Natural killer cell (primary cell): ENCODE measurements around the gene PLEKHN1. TPM values are rescaled to one million over a fixed set of nuclear protein-coding genes. Genes with fewer than 3 reads are reported as not detected.

Experiments used
- ATAC-seq, 3 donors: fragments of 150-1000 bp in 2 of 3; fragments of 200-7000 bp in 1 of 3; cut with Tn5 transposase; 1 replicate in 1 of 3; 2 replicates in 2 of 3; pipeline ENCODE4 v1.10.0; 2021; ENCODE audit warnings: mild to moderate bottlenecking in 2 of 3, moderate library complexity in 2 of 3
- DNase-seq, 2 donors: peaks; one replicate each; pipeline versions ENCODE4 v3.0.0 to v3.0.0-alpha.2; 2013 to 2021; ENCODE audit warnings: mixed read lengths in 1 of 2
- H3K27ac ChIP-seq: one replicate; pipeline ENCODE4 v1.5.1; 2013; ENCODE audit warnings: mild to moderate bottlenecking, low read length
- H3K27me3 ChIP-seq: one replicate; pipeline ENCODE4 v1.6.1; 2013; ENCODE audit warnings: low read length; ENCODE audit not compliant: control insufficient read depth, insufficient read depth
- H3K36me3 ChIP-seq: one replicate; pipeline ENCODE4 v1.6.1; 2013; ENCODE audit warnings: low read length; ENCODE audit not compliant: control insufficient read depth, insufficient read depth
- H3K4me1 ChIP-seq: one replicate; pipeline ENCODE4 v1.6.1; 2013; ENCODE audit warnings: low read length; ENCODE audit not compliant: control insufficient read depth, insufficient read depth
- H3K4me3 ChIP-seq: one replicate; pipeline ENCODE4 v1.5.1; 2013; ENCODE audit warnings: low read length
- H3K9me3 ChIP-seq: one replicate; pipeline ENCODE4 v1.6.1; 2013; ENCODE audit warnings: low read length; ENCODE audit not compliant: control insufficient read depth, insufficient read depth
- H3K27ac Mint-ChIP-seq, 2 donors: one replicate each; pipeline ENCODE4 v1.8.0; 2022; ENCODE audit warnings: mild to moderate bottlenecking in 2 of 2, mixed read lengths in 2 of 2, moderate library complexity in 1 of 2
- H3K27me3 Mint-ChIP-seq, 2 donors: one replicate each; pipeline ENCODE4 v1.8.0; 2022; ENCODE audit warnings: low read depth in 2 of 2, mixed read lengths in 2 of 2
- H3K36me3 Mint-ChIP-seq: one replicate; pipeline ENCODE4 v1.8.0; 2022; ENCODE audit warnings: mixed read lengths
- H3K4me1 Mint-ChIP-seq, 2 donors: one replicate each; pipeline ENCODE4 v1.8.0; 2022; ENCODE audit warnings: mixed read lengths in 2 of 2
- H3K4me3 Mint-ChIP-seq: one replicate; pipeline ENCODE4 v1.8.0; 2022; ENCODE audit warnings: mild to moderate bottlenecking, moderate library complexity, mixed read lengths
- H3K9me3 Mint-ChIP-seq, 2 donors: one replicate each; pipeline ENCODE4 v1.8.0; 2022; ENCODE audit warnings: mixed read lengths in 2 of 2
- WGBS: methylation state at CpG from one replicate; pipeline ENCODE4 v1.1.7; 2013; ENCODE audit warnings: missing lambda C conversion rate; ENCODE audit not compliant: insufficient coverage; 5-methylcytosine and 5-hydroxymethylcytosine counted together
- intact Hi-C: fragments of 100-400 bp; cut with micrococcal nuclease; formaldehyde crosslinking; loops from one replicate; pipeline ENCODE4 v1.14.2; 2022
- total RNA-seq, 4 donors: library from RNA; stranded (reverse); fragments of 120-200 nt in 1 of 4; gene quantifications; one replicate each; pipeline versions ENCODE4 v1.2.3 to v1.2.4, GENCODE V29; 2013 to 2022
- TF ChIP-seq, protein P1 (sequence below): fragments of 200-600 bp; IDR thresholded peaks from one replicate; pipeline ENCODE4 v1.8.0; 2022; ENCODE audit warnings: antibody characterized with exemption

Gene PLEKHN1
- total RNA-seq, 3 donors from 2014 or later (not counting 1 experiment from before 2014, with no cell fraction given): 1.3 to 1.9 (median 1.3) TPM

DNA sequence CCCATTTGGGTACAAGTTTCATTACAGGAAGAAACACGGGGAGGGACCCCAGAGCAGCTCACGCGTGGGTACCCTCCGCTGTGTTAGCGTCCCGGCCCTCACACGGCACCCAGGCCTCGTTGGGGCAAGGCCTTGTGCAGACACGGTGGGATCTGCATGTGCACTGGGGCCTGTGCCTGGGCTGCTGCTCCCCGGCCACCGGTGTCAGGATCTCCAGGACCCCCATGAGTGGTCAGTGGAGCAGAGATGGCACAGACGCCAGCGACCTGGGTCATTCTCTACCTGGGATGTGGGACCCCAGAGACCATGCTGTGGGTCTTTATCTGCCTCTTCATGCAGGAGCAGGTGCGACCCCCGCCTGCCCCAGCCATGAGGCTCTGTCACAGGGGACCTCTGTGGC is 47.9 kb upstream of the PLEKHN1 start:
- H3K36me3 ChIP-seq: no peaks in the 10 kb centered on the region
- peaks cover 0 to 10% of the 10 kb centered on the region in 2 donors for H3K4me1 Mint-ChIP-seq
- H3K27me3 Mint-ChIP-seq: peaks cover 8 to 30% of the 10 kb centered on the region in 2 donors
- ATAC-seq (no peak), DNase-seq (no peak)
- H3K9me3 Mint-ChIP-seq: no peaks in the 10 kb centered on the region
- H3K9me3 ChIP-seq: no peaks in the 10 kb centered on the region
- H3K4me3 Mint-ChIP-seq: no peak overlapping the region
- WGBS: 89% methylated on average over 15 of the region's 15 CpGs
- intact Hi-C loops: no loop called here
- H3K27me3 ChIP-seq: peaks cover 29% of the 10 kb centered on the region
- no peak overlapping the region for H3K4me3 ChIP-seq
- TF ChIP-seq, protein P1, sequence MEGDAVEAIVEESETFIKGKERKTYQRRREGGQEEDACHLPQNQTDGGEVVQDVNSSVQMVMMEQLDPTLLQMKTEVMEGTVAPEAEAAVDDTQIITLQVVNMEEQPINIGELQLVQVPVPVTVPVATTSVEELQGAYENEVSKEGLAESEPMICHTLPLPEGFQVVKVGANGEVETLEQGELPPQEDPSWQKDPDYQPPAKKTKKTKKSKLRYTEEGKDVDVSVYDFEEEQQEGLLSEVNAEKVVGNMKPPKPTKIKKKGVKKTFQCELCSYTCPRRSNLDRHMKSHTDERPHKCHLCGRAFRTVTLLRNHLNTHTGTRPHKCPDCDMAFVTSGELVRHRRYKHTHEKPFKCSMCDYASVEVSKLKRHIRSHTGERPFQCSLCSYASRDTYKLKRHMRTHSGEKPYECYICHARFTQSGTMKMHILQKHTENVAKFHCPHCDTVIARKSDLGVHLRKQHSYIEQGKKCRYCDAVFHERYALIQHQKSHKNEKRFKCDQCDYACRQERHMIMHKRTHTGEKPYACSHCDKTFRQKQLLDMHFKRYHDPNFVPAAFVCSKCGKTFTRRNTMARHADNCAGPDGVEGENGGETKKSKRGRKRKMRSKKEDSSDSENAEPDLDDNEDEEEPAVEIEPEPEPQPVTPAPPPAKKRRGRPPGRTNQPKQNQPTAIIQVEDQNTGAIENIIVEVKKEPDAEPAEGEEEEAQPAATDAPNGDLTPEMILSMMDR: no peak
- no peak overlapping the region for H3K27ac ChIP-seq
- peaks cover 18% of the 10 kb centered on the region for H3K4me1 ChIP-seq
- H3K36me3 Mint-ChIP-seq: no peaks in the 10 kb centered on the region
- H3K27ac Mint-ChIP-seq: no peak overlapping the region

DNA sequence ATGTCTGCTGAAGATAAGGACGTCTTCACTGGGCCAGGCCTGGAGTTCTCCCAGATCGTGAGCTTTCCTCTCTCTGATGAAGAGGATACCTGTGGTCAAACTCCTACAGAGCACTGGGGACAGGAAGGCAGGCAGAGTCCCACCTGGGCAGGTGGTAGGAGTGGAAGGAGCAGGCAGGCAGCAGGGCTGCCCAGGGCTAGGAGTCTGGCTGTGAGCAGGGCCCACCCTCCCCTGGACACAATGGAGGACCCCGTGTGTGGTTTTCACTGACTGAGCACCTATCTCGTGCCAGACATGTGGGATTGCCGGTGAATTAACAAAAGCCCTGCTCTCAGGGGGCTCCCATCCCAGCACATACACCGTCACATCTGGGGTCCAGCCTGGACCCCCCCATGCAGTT is 47.4 kb upstream of the PLEKHN1 start:
- no peaks in the 10 kb centered on the region for H3K36me3 Mint-ChIP-seq
- peaks cover 0 to 10% of the 10 kb centered on the region in 2 donors for H3K4me1 Mint-ChIP-seq
- H3K9me3 ChIP-seq: no peaks in the 10 kb centered on the region
- H3K27me3 Mint-ChIP-seq: peaks cover 8 to 31% of the 10 kb centered on the region in 2 donors
- intact Hi-C loops: no loop called here
- no peak overlapping the region for H3K4me3 ChIP-seq
- H3K27ac Mint-ChIP-seq: no peak overlapping the region
- 87% methylated on average over 6 of the region's 6 CpGs for WGBS
- no peaks in the 10 kb centered on the region for H3K36me3 ChIP-seq
- H3K9me3 Mint-ChIP-seq: no peaks in the 10 kb centered on the region
- TF ChIP-seq, protein P1: no peak
- no peak for DNase-seq
- H3K27me3 ChIP-seq: peaks cover 31% of the 10 kb centered on the region
- peaks cover 21% of the 10 kb centered on the region for H3K4me1 ChIP-seq
- no peak overlapping the region for H3K27ac ChIP-seq
- H3K4me3 Mint-ChIP-seq: no peak overlapping the region
- ATAC-seq: no peak

DNA sequence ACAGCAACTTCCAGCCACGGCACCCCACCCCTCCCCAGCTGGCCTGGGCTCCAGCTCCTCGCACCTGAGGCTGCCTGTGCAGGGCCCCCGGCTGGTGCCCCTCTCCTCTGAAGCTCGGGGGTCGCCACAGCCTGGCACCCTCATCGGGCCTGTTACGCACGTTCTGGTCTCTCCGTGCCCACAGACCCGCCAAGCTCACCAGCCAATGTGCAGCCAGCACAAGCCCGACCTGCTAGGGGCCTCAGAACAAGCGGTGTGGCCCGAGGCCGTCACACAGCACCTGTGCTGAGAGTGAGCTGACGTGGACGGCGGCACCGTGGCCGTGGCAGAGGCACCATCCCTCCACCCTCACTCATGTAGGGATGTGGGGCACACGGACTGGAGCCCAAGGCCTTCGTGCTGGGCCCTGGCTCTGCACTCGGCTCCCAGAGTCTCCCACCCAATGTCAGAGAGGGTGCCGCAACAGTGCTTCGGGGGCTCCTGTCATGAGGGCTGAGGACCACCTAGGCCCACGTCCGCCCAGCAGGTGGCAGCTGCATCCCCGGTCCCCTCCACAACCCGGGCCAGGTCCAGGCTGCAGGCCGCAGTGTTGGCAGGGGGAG is 46.9 kb upstream of the PLEKHN1 start:
- H3K36me3 Mint-ChIP-seq: no peaks in the 10 kb centered on the region

More for the DNA sequence above, 46.9 kb upstream of the PLEKHN1 start:
- ATAC-seq (no peak), DNase-seq (no peak)
- WGBS: 85% methylated on average over 29 of the region's 29 CpGs
- H3K36me3 ChIP-seq: no peaks in the 10 kb centered on the region
- no peaks in the 10 kb centered on the region for H3K9me3 ChIP-seq
- peaks cover 31% of the 10 kb centered on the region for H3K27me3 ChIP-seq
- peaks cover 21% of the 10 kb centered on the region for H3K4me1 ChIP-seq
- no peak overlapping the region for H3K4me3 ChIP-seq
- H3K4me3 Mint-ChIP-seq: no peak overlapping the region
- TF ChIP-seq, protein P1: no peak
- peaks cover 8 to 26% of the 10 kb centered on the region in 2 donors for H3K27me3 Mint-ChIP-seq
- peaks cover 0 to 10% of the 10 kb centered on the region in 2 donors for H3K4me1 Mint-ChIP-seq
- intact Hi-C loops: no loop called here
- H3K9me3 Mint-ChIP-seq: no peaks in the 10 kb centered on the region
- H3K27ac ChIP-seq: no peak overlapping the region
- H3K27ac Mint-ChIP-seq: no peak overlapping the region
